ENCODE measurements around the gene EXOC3.

GRCh38 chr5:418162-419121, 24.5 kb upstream of the EXOC3 start:
- TF ChIP-seq POLR2A (IDR thresholded peaks at IDR 0.05) (no peak), CTCF (IDR thresholded peaks at IDR 0.05 in 4 of 5, conservative IDR thresholded peaks at IDR 0.05 in 1 of 5) (no peak)

Data from gastrocnemius medialis (tissue), 4 donors.